ENCODE results near the gene SNX22.

DNA sequence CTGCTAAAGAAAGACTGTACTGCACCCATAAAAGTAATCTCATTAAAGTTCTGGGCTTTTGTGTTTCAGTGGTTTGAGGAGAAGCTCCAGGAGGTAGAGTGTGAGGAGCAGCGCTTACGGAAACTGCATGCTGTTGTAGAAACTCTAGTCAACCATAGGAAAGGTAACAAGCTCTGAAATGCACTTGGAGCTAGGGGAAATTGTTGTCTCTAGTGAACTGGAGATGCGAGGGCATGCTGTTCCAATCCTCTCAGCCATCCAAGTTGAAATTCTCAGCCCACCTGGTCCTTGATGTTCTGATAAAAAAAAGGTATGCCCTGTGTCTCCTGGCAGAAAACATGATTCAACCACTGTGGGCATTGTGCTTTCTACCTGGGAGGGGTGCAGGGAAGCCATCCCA is 21.4 kb upstream of the SNX22 start:
- TF ChIP-seq POLR2A (IDR thresholded peaks at IDR 0.05; ENCODE audit: low read length) = no peak
- TF ChIP-seq GATA1 (IDR thresholded peaks at IDR 0.05; ENCODE audit: low read depth, low read length) = no peak

Data from erythroblast (primary cell).